HepG2 (cell line): ENCODE results near the gene VTI1B.

Source experiments
- HDAC2 ChIP-seq: sonication (generic); formaldehyde crosslinking; IDR thresholded peaks from 2 replicates; pipeline ENCODE4 v1.4.0; 2020; ENCODE audit warnings: missing genetic modification reagents
- ZFP41 ChIP-seq: sonication (generic); formaldehyde crosslinking; IDR thresholded peaks from 2 replicates; pipeline ENCODE4 v1.4.0; 2020; ENCODE audit warnings: mild to moderate bottlenecking, missing genetic modification reagents, borderline replicate concordance
- TF ChIP-seq, protein P1 (sequence below): sonication (generic); formaldehyde crosslinking; IDR thresholded peaks from 2 replicates; pipeline ENCODE4 v1.4.0; 2020; ENCODE audit warnings: missing genetic modification reagents, low read depth, mild to moderate bottlenecking, borderline replicate concordance
- TF ChIP-seq, protein P2 (sequence below): sonication (generic); formaldehyde crosslinking; IDR thresholded peaks from 2 replicates; pipeline ENCODE4 v1.4.0; 2020; ENCODE audit warnings: missing genetic modification reagents

GRCh38 chr14:67627519-67627918, 46.9 kb downstream of the VTI1B start:
- TF ChIP-seq HDAC2 (CRISPR knock-in tag) (no peak), ZFP41 (CRISPR knock-in tag) (no peak)
- TF ChIP-seq, protein P1, sequence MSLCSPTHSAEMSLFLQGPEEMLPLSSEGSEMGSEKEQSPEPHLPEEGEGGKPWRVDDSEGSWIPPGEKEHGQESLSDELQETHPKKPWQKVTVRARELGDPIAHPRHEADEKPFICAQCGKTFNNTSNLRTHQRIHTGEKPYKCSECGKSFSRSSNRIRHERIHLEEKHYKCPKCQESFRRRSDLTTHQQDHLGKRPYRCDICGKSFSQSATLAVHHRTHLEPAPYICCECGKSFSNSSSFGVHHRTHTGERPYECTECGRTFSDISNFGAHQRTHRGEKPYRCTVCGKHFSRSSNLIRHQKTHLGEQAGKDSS: no peak
- TF ChIP-seq, protein P2, sequence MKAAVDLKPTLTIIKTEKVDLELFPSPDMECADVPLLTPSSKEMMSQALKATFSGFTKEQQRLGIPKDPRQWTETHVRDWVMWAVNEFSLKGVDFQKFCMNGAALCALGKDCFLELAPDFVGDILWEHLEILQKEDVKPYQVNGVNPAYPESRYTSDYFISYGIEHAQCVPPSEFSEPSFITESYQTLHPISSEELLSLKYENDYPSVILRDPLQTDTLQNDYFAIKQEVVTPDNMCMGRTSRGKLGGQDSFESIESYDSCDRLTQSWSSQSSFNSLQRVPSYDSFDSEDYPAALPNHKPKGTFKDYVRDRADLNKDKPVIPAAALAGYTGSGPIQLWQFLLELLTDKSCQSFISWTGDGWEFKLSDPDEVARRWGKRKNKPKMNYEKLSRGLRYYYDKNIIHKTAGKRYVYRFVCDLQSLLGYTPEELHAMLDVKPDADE: no peak
